K562 (cell line): Measurements from ENCODE around the gene FGF14. TPM values are rescaled to one million over a fixed set of nuclear protein-coding genes. Genes with fewer than 3 reads are reported as not detected.

Source experiments
- ATAC-seq: fragments of 200-7000 bp; cut with Tn5 transposase; 3 replicates; pipeline ENCODE4 v1.9.1; 2020; ENCODE audit warnings: moderate library complexity
- BruUV-seq: library from RNA; stranded (reverse); fragments of 400-500 nt; replicated peaks from 2 replicates; lab custom pipeline; 2021; lab: Mats Ljungman, UMichigan
- CTCF ChIA-PET: fragments of 300-600 bp; formaldehyde crosslinking; extraction: SDS; loops from one replicate; lab custom pipeline; 2021; ENCODE audit warnings: low intra/inter-chr PET ratio; lab: Yijun Ruan, JAX
- POLR2A ChIA-PET: fragments of 300-600, 350-650 bp; sonication (Branson Sonifier 250); formaldehyde crosslinking; extraction: SDS; loops from one replicate; lab custom pipeline; 2021; ENCODE audit warnings: antibody characterized with exemption, inconsistent platforms; lab: Yijun Ruan, JAX
- DNase-seq, 4 experiments: peaks; one replicate each; pipeline versions ENCODE4 v3.0.0 to v3.0.0-alpha.2; 2011 to 2018; ENCODE audit warnings: low spot score in 3 of 4, mixed read lengths in 3 of 4; ENCODE audit errors: extremely low read depth in 1 of 4
- FAIRE-seq: peaks from 2 replicates; lab custom pipeline; 2011; peaks lifted over from hg19 to GRCh38; lab: Jason Lieb, UNC
- H2AFZ ChIP-seq: 2 replicates; pipeline ENCODE4 v1.6.0; 2011; ENCODE audit warnings: low read depth, low read length, control low read depth, inconsistent platforms
- H3K27ac ChIP-seq: fragments of 200-600 bp; 3 replicates; pipeline ENCODE4 v1.8.0; 2011; ENCODE audit warnings: low read depth, mild to moderate bottlenecking, control low read depth, inconsistent platforms, low read length, moderate library complexity, mixed read lengths; ENCODE audit errors: extremely low read depth
- H3K27me3 ChIP-seq, 2 experiments: fragments of 300-600 bp in 1 of 2; 2 replicates in 1 of 2; 3 replicates in 1 of 2; pipeline versions ENCODE4 v1.6.0 to v1.8.0; 2011; ENCODE audit warnings: inconsistent platforms in 2 of 2, low read length in 2 of 2, mild to moderate bottlenecking in 1 of 2, mixed read lengths in 1 of 2, moderate library complexity in 1 of 2; ENCODE audit not compliant: control insufficient read depth in 2 of 2, insufficient read depth in 2 of 2
- H3K36me3 ChIP-seq: fragments of 300-600 bp; 3 replicates; pipeline ENCODE4 v1.8.0; 2011; ENCODE audit warnings: mild to moderate bottlenecking, low read length, inconsistent platforms; ENCODE audit not compliant: control insufficient read depth, insufficient read depth
- H3K4me1 ChIP-seq, 2 experiments: fragments of 200-600 bp in 1 of 2; replicated peaks in 1 of 2; 2 replicates in 1 of 2; 3 replicates in 1 of 2; pipeline versions ENCODE4 v1.5.1 to v1.8.0; 2011; ENCODE audit warnings: inconsistent platforms in 2 of 2, low read length in 2 of 2, mild to moderate bottlenecking in 1 of 2, mixed read lengths in 1 of 2, moderate library complexity in 1 of 2; ENCODE audit not compliant: control insufficient read depth in 2 of 2, insufficient read depth in 2 of 2
- H3K4me2 ChIP-seq: 2 replicates; pipeline ENCODE4 v1.6.1; 2011; ENCODE audit warnings: low read length, control low read depth, inconsistent platforms, mixed read lengths; ENCODE audit not compliant: insufficient read depth
- H3K4me3 ChIP-seq: fragments of 200-600 bp; sonication (generic), shearing (Covaris generic); 2 replicates; pipeline ENCODE4 v1.5.1; 2016; ENCODE audit warnings: control low read depth, inconsistent platforms
- H3K79me2 ChIP-seq: fragments of 200-600 bp; 3 replicates; pipeline ENCODE4 v1.8.0; 2011; ENCODE audit warnings: low read length, inconsistent platforms; ENCODE audit not compliant: control insufficient read depth, insufficient read depth
- H3K9ac ChIP-seq, 2 experiments: 2 replicates each; pipeline versions ENCODE4 v1.6.0 to v1.6.1; 2011; ENCODE audit warnings: low read depth in 2 of 2, low read length in 2 of 2, control low read depth in 1 of 2, inconsistent platforms in 1 of 2, mild to moderate bottlenecking in 1 of 2, mixed read lengths in 1 of 2; ENCODE audit not compliant: insufficient read depth in 1 of 2
- H3K9me1 ChIP-seq: one replicate; pipeline ENCODE4 v1.6.0; 2011; ENCODE audit warnings: inconsistent platforms, mild to moderate bottlenecking, low read length, moderate library complexity; ENCODE audit not compliant: control insufficient read depth, insufficient read depth
- H3K9me3 ChIP-seq: replicated peaks from 2 replicates; pipeline ENCODE4 v1.5.1; 2011; ENCODE audit warnings: low read depth, low read length, inconsistent platforms; ENCODE audit not compliant: control insufficient read depth, insufficient read depth
- H4K20me1 ChIP-seq: replicated peaks from 2 replicates; pipeline ENCODE4 v1.6.1; 2011; ENCODE audit warnings: low read length, inconsistent platforms, mixed read lengths; ENCODE audit not compliant: control insufficient read depth, insufficient read depth
- AFF4 ChIP-seq: sonication (generic); formaldehyde crosslinking; IDR thresholded peaks from 2 replicates; pipeline ENCODE4 v1.8.0; 2023; ENCODE audit warnings: mild to moderate bottlenecking, missing genetic modification reagents
- CEBPG ChIP-seq, 3 experiments: fragments of 200-800 bp in 1 of 3; sonication (Bioruptor generic) in 1 of 3; sonication (generic) in 1 of 3; formaldehyde crosslinking in 1 of 3; IDR thresholded peaks in 2 of 3; conservative IDR thresholded peaks in 1 of 3; 2 replicates each; pipeline versions ENCODE4 v1.6.1 to v1.8.0; 2016 to 2022; ENCODE audit warnings: missing compliant biosample characterization in 2 of 3, missing genetic modification characterization in 2 of 3, mild to moderate bottlenecking in 1 of 3, missing genetic modification reagents in 1 of 3
- KLF16 ChIP-seq: IDR thresholded peaks from 2 replicates; pipeline ENCODE4 v1.6.1; 2016; ENCODE audit warnings: antibody characterized with exemption
- ZBTB11 ChIP-seq, 3 experiments: fragments of 200-800 bp in 1 of 3; fragments of 250-450 bp in 1 of 3; fragments of 450-650 bp in 1 of 3; sonication (Bioruptor Pico) in 1 of 3; sonication (Bioruptor generic) in 1 of 3; formaldehyde crosslinking in 1 of 3; IDR thresholded peaks; 2 replicates each; pipeline versions ENCODE4 v1.6.1 to v1.8.0; 2016 to 2022; ENCODE audit warnings: mild to moderate bottlenecking in 2 of 3, missing genetic modification characterization in 2 of 3, missing compliant biosample characterization in 1 of 3, moderate library complexity in 1 of 3
- whole genome bisulfite sequencing: fragments of 100-300 bp; shearing (Covaris generic); methylation state at CpG from one replicate; pipeline ENCODE4 v1.1.6; 2016; ENCODE audit warnings: low coverage, mixed read lengths; ENCODE audit not compliant: insufficient coverage; ENCODE audit errors: missing lambda C conversion rate; 5-methylcytosine and 5-hydroxymethylcytosine counted together
- in situ Hi-C: fragments of 300-500 bp; cut with MboI; formaldehyde crosslinking; loops from 4 replicates; pipeline ENCODE4 v1.15.0; 2018; ENCODE audit warnings: inconsistent platforms, mixed read lengths
- intact Hi-C: fragments of 100-400 bp; cut with micrococcal nuclease; formaldehyde crosslinking; loops from 2 replicates; pipeline ENCODE4 v1.14.2; 2022
- polyA plus RNA-seq, 8 experiments: library from polyadenylated mRNA; depleted of rRNA in 4 of 8; stranded (reverse) in 5 of 8; unstranded in 3 of 8; fragments of >200 nt; fragmentation: Nextera tagmentation in 2 of 8; fragmentation: Illumina TruSeq in 1 of 8; extraction: Ambion mirVana in 2 of 8; extraction: Trizol in 1 of 8; gene quantifications; 2 replicates each; pipeline versions ENCODE4 v1.2.1 to v1.2.3, GENCODE V29; 2011 to 2014; ENCODE audit warnings: inconsistent platforms in 1 of 8, missing spikeins in 1 of 8
- total RNA-seq, 7 experiments: library from RNA; depleted of rRNA in 6 of 7; stranded (reverse); fragments of >200 nt in 6 of 7; fragmentation: Illumina TruSeq in 2 of 7; extraction: Trizol in 2 of 7; gene quantifications; 2 replicates each; pipeline versions ENCODE4 v1.2.1 to v1.2.3, GENCODE V29; 2011 to 2021; ENCODE audit warnings: low replicate concordance in 1 of 7

The FGF14 gene
- total and polyA plus RNA-seq, 9 of the 15 experiments (the other 6 are each of a cell fraction or from before 2014, with no cell fraction given): not detected

GRCh38 chr13:102234618-102235017 lies 167.2 kb downstream of the FGF14 start (continued):
- TF ChIP-seq ZBTB11 (CRISPR knock-in tag; IDR thresholded peaks at IDR 0.05): no peak
- TF ChIP-seq, all 486 proteins: peak for 0

- Histone ChIP-seq H3K9ac (no peak overlapping the region), H3K9me3 (0 out of 2 replicates have a peak, but pooled peaks cover 1% of the 10 kb centered on the region), H3K4me2 (no peak overlapping the region), H3K27ac (no peak overlapping the region), H3K36me3 (no peaks in the 10 kb centered on the region), H3K4me3 (no peak overlapping the region), H3K4me1 (no peaks in the 10 kb centered on the region), H3K79me2 (no peaks in the 10 kb centered on the region), H3K27me3 (no peaks in the 10 kb centered on the region), H4K20me1 (no peaks in the 10 kb centered on the region), H2AFZ (no peak overlapping the region), H3K9me1 (no peaks in the 10 kb centered on the region)
- DNase-seq (no peak), ATAC-seq (no peak), FAIRE-seq (no peak)
- in situ Hi-C loops (no loop called here), intact Hi-C loops (no loop called here)
- 0% methylated on average over 3 of the region's 3 CpGs for WGBS
- POLR2A ChIA-PET: no interaction called here
- BruUV-seq: no TSS peak
- CTCF ChIA-PET: no interaction called here
- TF ChIP-seq KLF16: no peak
- no peak for TF ChIP-seq AFF4 (CRISPR knock-in tag)
- TF ChIP-seq CEBPG (CRISPR knock-in tag; IDR thresholded peaks at IDR 0.05): no peak
- TF ChIP-seq CEBPG (tag; conservative IDR thresholded peaks at IDR 0.05 in 1 of 2, IDR thresholded peaks at IDR 0.05 in 1 of 2): no peak
Measured at GRCh38 chr13:102233566-102234208, 168.2 kb downstream of the FGF14 start.
